NT2/D1 (cell line): ENCODE measurements around the gene SLC41A3.

Experiments used
- SUZ12 ChIP-seq: IDR thresholded peaks from 2 replicates; pipeline ENCODE4 v1.6.1; 2011; ENCODE audit not compliant: insufficient read length, insufficient read depth; ENCODE audit errors: extremely low read depth
- YY1 ChIP-seq: IDR thresholded peaks from 2 replicates; pipeline ENCODE4 v1.6.1; 2011; ENCODE audit not compliant: insufficient read length, insufficient read depth

- TF ChIP-seq YY1 (no peak), SUZ12 (no peak)
Measured at GRCh38 chr3:126064627-126065258, 19.2 kb downstream of the SLC41A3 start.
